Measurements from ENCODE around the gene GABPB1. TPM values are rescaled to one million over a fixed set of nuclear protein-coding genes. Genes with fewer than 3 reads are reported as not detected.

Gene GABPB1
- total RNA-seq, 2 donors from 2014 or later, result 30.9 to 31.2 TPM

DNA sequence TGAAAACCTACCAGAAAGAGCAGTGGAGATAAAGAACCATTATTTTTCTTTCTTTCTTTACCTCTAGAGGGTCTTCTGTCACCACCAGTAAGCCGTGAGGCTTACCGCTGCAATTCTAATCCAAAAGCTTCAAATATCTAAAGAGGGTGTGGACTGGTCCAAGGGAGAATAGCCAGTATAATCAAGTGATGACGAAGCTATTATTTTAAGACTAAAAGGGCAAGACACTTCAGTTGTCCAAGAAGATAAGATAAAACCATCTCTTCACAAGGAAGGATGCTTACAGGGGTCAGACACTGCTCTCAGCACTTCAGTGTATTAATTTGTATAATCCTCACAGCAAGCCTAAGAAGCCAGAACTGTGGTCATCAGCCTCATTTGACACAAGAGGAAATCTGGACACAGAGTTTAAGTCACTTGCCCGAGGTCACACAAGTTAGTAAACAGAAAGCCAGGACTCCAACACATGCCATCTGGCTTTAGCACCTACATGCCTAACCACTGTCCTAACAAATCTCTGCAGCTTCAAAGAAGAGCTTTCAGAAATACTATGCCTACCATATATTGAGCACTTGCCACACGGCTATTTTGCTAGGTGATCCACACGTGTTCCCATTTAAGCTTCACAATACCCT is 104.1 kb downstream of the GABPB1 start:
- ATAC-seq (replicated peaks), result no peak
- Mint-ChIP-seq H3K36me3 (ENCODE audit: low read depth) (no peaks in the 10 kb centered on the region), H3K4me1 (peaks cover 15% of the 10 kb centered on the region), H3K9me3 (no peaks in the 10 kb centered on the region), H3K27me3 (no peaks in the 10 kb centered on the region), H3K27ac (no peak overlapping the region), H3K4me3 (no peak overlapping the region)

- H3K4me3 Mint-ChIP-seq, result peak overlapping the region; percentile 78
- peak overlapping the region; percentile 72 for H3K27ac Mint-ChIP-seq
- no peaks in the 10 kb centered on the region for H3K27me3 Mint-ChIP-seq
- peaks cover 4% of the 10 kb centered on the region for H3K9me3 Mint-ChIP-seq
- no peak for ATAC-seq (replicated peaks)
- no peaks in the 10 kb centered on the region for H3K36me3 Mint-ChIP-seq (ENCODE audit: low read depth)
- H3K4me1 Mint-ChIP-seq, result peaks cover 15% of the 10 kb centered on the region
Measured at GRCh38 chr15:50249704-50250103, 105.3 kb downstream of the GABPB1 start.

- Mint-ChIP-seq H3K9me3 (peaks cover 4% of the 10 kb centered on the region), H3K4me1 (peaks cover 15% of the 10 kb centered on the region), H3K4me3 (peak overlapping the region; percentile 78), H3K27ac (peak overlapping the region; percentile 72), H3K36me3 (ENCODE audit: low read depth) (no peaks in the 10 kb centered on the region), H3K27me3 (no peaks in the 10 kb centered on the region)
- ATAC-seq (replicated peaks), result peak; percentile 13
Measured at GRCh38 chr15:50248994-50249582, 105.9 kb downstream of the GABPB1 start.

DNA sequence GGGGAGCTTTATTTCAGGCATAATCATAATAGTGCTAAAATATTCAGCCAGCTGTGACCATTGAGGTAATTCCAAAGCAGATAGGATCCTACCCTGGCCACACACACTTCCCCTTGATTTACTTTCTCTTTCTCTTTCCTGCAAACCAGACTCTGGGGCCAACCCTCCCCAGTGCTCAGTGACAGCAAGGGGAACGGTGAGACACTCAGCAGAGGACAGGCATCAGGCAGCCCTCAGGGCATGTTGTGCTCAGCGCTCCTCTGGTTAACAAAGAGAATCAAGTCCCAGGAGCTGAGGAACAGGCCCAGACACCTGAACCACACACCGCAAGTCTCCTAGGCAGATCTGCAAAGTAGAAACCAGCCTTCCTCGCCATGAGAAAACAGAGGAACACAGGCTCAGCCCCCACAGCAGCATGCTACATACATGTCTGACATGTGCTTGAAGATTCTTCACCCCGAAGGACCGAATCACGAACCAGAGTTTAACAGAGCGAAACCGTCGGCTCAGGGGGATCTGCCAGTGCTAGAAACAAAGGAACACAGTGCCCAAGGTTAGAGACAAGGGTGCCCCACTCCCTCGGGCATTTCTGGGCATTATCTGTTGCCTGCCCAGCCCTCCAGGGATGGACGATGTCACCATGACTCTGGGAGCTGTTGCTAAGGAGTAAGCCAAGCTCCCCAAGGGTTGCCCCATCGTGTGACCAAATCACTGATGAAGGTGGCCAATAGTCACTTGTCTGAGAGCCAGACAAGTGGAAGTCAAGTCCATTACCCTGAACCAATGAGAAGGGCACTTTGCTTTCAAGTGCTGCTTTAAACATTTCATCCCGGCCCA is 107.0 kb downstream of the GABPB1 start:
- H3K4me1 Mint-ChIP-seq, result peaks cover 15% of the 10 kb centered on the region

DNA sequence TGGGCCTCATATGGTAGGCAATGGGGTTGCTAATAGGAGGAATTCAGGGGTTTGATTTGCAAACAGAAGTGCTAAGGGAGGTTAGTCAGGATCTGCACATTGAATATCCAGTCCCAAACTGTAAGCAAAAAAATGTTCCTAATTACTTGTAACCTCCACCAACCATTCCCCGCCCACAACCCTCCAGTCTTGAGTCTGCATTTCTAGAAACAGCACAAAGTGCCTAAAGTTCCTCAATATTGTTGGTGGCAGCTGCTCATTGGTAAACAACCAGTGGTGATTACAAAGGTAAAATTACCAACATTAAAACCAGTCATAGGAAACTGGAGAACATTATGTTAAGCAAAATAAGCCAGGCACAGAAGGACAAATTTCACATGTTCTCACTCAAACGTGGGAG is 108.4 kb downstream of the GABPB1 start:
- no peak for ATAC-seq (replicated peaks)
- Mint-ChIP-seq H3K27me3 (no peaks in the 10 kb centered on the region), H3K27ac (no peak overlapping the region), H3K36me3 (ENCODE audit: low read depth) (no peaks in the 10 kb centered on the region), H3K4me1 (peaks cover 15% of the 10 kb centered on the region), H3K9me3 (peaks cover 4% of the 10 kb centered on the region), H3K4me3 (no peak overlapping the region)

More for the DNA sequence above, 107.0 kb downstream of the GABPB1 start:
- peak overlapping the region; percentile 78 for H3K4me3 Mint-ChIP-seq
- no peaks in the 10 kb centered on the region for H3K27me3 Mint-ChIP-seq
- peak overlapping the region; percentile 72 for H3K27ac Mint-ChIP-seq
- ATAC-seq (replicated peaks), result peak; percentile 95
- H3K36me3 Mint-ChIP-seq (ENCODE audit: low read depth), result no peaks in the 10 kb centered on the region
- H3K9me3 Mint-ChIP-seq, result peaks cover 4% of the 10 kb centered on the region

- Mint-ChIP-seq H3K9me3 (peaks cover 4% of the 10 kb centered on the region), H3K4me1 (peaks cover 20% of the 10 kb centered on the region), H3K4me3 (no peak overlapping the region), H3K27me3 (no peaks in the 10 kb centered on the region), H3K27ac (peak overlapping the region; percentile 9), H3K36me3 (ENCODE audit: low read depth) (no peaks in the 10 kb centered on the region)
- no peak for ATAC-seq (replicated peaks)
Measured at GRCh38 chr15:50244959-50245624, 109.9 kb downstream of the GABPB1 start.

DNA sequence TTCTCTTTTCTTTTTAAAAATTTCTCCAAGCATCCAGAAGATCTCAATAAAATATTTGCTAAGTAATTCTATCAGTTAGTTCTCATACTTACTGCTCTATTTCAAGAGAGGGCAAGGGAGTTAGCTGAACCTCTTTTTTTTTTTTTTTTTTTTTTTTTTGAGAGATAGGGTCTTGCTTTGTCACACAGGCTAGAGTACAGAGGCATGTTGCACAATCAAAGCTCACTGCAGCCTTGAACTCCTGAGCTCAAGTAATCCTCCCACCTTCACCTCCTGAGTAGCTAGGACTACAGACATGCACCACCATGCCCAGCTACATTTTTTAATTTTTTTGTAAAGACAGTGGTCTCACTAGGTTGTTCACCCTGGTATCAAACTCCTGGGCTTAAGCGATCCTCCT is 110.8 kb downstream of the GABPB1 start:
- H3K4me1 Mint-ChIP-seq, result peaks cover 18% of the 10 kb centered on the region
- H3K27ac Mint-ChIP-seq, result no peak overlapping the region

DNA sequence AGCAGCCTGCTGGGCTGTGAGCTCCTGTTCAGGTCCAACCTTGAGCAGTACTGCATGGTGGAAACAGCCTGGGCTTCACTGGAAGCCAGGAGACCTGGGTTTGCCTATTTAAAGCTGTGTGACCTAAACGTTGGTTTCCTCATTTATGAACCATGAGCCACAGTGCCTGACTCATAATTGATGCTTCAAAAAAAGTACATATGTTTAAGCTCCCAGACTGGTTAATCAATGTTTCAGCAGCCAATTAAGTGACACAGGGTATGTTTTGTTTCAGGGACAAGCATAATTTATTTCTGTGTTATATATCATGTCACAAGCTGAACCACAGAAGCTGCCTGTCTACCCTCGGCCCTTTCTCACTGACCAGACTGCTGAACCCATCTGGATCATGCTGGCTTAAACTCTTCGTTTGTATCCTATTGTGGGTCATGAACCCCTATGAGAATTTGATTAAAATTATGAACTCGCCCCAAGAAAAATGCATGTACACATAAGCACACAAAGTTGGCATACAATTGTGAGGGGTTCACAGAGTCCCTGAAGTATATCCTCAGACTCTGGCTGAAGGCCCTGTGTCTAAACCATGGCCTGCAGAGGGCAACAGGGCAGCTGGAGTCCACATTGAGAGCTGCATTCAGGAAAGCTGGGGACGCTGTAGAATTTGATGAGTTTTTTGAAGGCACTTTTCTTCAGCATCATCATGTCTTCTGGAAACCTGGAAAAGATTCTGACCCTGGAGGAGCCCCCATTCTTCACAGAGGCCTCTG is 113.1 kb downstream of the GABPB1 start:
- H3K9me3 Mint-ChIP-seq, result peaks cover 4% of the 10 kb centered on the region
- peaks cover 5% of the 10 kb centered on the region for H3K4me1 Mint-ChIP-seq
- H3K36me3 Mint-ChIP-seq (ENCODE audit: low read depth), result no peaks in the 10 kb centered on the region
- peak; percentile 84 for ATAC-seq (replicated peaks)
- H3K27ac Mint-ChIP-seq, result no peak overlapping the region
- H3K27me3 Mint-ChIP-seq, result no peaks in the 10 kb centered on the region
- no peak overlapping the region for H3K4me3 Mint-ChIP-seq

More for the DNA sequence above, 110.8 kb downstream of the GABPB1 start:
- Mint-ChIP-seq H3K36me3 (ENCODE audit: low read depth) (no peaks in the 10 kb centered on the region), H3K4me3 (no peak overlapping the region), H3K9me3 (peaks cover 4% of the 10 kb centered on the region), H3K27me3 (no peaks in the 10 kb centered on the region)
- no peak for ATAC-seq (replicated peaks)

GRCh38 chr15:50238255-50238654 is 116.7 kb downstream of the GABPB1 start:
- Mint-ChIP-seq H3K27ac (no peak overlapping the region), H3K9me3 (no peaks in the 10 kb centered on the region)

GRCh38 chr15:50236433-50236832 is 118.6 kb downstream of the GABPB1 start:
- Mint-ChIP-seq H3K27ac (no peak overlapping the region), H3K4me1 (peaks cover 5% of the 10 kb centered on the region), H3K36me3 (ENCODE audit: low read depth) (peaks cover 7% of the 10 kb centered on the region), H3K4me3 (no peak overlapping the region), H3K9me3 (no peaks in the 10 kb centered on the region), H3K27me3 (no peaks in the 10 kb centered on the region)
- ATAC-seq (replicated peaks), result no peak

More at GRCh38 chr15:50238255-50238654, 116.7 kb downstream of the GABPB1 start:
- no peak for ATAC-seq (replicated peaks)
- Mint-ChIP-seq H3K36me3 (ENCODE audit: low read depth) (peaks cover 7% of the 10 kb centered on the region), H3K27me3 (no peaks in the 10 kb centered on the region), H3K4me1 (peaks cover 5% of the 10 kb centered on the region), H3K4me3 (no peak overlapping the region)

GRCh38 chr15:50235794-50236193 is 119.2 kb downstream of the GABPB1 start:
- no peaks in the 10 kb centered on the region for H3K9me3 Mint-ChIP-seq
- ATAC-seq (replicated peaks), result no peak
- no peak overlapping the region for H3K4me3 Mint-ChIP-seq
- H3K27ac Mint-ChIP-seq, result no peak overlapping the region
- no peaks in the 10 kb centered on the region for H3K27me3 Mint-ChIP-seq
- peaks cover 7% of the 10 kb centered on the region for H3K36me3 Mint-ChIP-seq (ENCODE audit: low read depth)
- no peaks in the 10 kb centered on the region for H3K4me1 Mint-ChIP-seq

DNA sequence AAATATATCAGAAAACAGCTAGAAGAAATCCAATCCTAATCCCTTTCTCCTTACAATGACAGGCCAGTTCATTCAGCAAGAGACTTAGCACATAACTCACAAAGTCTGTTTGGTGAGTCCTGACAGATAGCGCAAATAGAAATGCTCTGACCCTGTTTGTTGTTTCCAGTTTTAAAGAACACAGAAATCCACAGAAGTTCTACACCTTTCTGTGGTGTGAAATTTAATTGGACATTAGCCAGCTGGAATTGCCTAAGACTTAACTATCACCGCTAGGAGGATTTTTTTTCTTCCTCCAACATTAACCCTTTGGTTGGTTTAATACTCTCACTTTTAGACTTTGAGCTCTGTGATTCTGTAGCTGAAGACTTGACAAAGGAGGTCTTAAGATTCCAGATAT is 120.2 kb downstream of the GABPB1 start:
- H3K4me3 Mint-ChIP-seq, result no peak overlapping the region
- no peaks in the 10 kb centered on the region for H3K9me3 Mint-ChIP-seq
- ATAC-seq (replicated peaks), result no peak
- H3K36me3 Mint-ChIP-seq (ENCODE audit: low read depth), result peaks cover 7% of the 10 kb centered on the region
- H3K27me3 Mint-ChIP-seq, result no peaks in the 10 kb centered on the region
- H3K4me1 Mint-ChIP-seq, result no peaks in the 10 kb centered on the region
- H3K27ac Mint-ChIP-seq, result no peak overlapping the region

- Mint-ChIP-seq H3K36me3 (ENCODE audit: low read depth) (peaks cover 19% of the 10 kb centered on the region), H3K4me3 (no peak overlapping the region), H3K27me3 (no peaks in the 10 kb centered on the region), H3K4me1 (no peaks in the 10 kb centered on the region), H3K27ac (no peak overlapping the region), H3K9me3 (no peaks in the 10 kb centered on the region)
- no peak for ATAC-seq (replicated peaks)
Measured at GRCh38 chr15:50233192-50233736, 121.7 kb downstream of the GABPB1 start.

Data from activated T-helper 17 cell treated with anti-CD3 and anti-CD28 coated beads, Interleukin-2, amount 50 U/mL, for 72 hours (primary cell).